GM15510 (cell line): ENCODE measurements around the gene ABTB1.

Source experiments
- POLR2A ChIP-seq: IDR thresholded peaks from 3 replicates; pipeline ENCODE4 v1.6.1; 2011; ENCODE audit warnings: borderline replicate concordance; ENCODE audit not compliant: insufficient read length; ENCODE audit errors: extremely low read depth

ABTB1 gene

GRCh38 chr3:127728417-127729015 is 55.8 kb downstream of the ABTB1 start:
- TF ChIP-seq POLR2A = no peak

DNA sequence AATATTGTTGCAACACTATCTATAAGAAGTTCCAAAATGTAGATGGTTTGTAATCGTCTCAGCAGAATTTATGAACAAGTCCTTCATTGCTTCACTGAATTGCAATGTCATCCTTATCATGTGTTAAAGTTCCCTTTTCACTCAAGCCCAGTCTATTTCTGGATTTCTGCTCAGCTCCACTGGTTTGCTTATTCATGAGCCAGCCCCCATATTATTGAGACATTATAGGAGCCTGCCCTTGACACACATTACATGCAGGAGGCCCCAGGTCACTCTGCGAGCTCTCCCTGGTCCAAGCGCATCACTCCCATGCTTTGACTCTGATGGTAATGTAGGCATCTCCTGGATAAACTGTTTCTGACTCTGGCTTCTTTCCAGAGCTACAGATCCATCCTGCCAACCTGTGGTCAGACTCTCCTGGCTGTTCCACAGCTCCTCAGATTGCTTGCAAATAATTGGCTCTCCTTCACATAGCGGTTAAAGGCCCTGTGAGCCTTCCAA is 56.9 kb downstream of the ABTB1 start:
- TF ChIP-seq POLR2A = no peak

GRCh38 chr3:127730171-127730570 is 57.4 kb downstream of the ABTB1 start:
- no peak for TF ChIP-seq POLR2A
